GM12878 (cell line): ENCODE results near the gene PI4K2A. TPM values are rescaled to one million over a fixed set of nuclear protein-coding genes. Genes with fewer than 3 reads are reported as not detected.

Experiments used
- ATAC-seq: fragments of 200-7000 bp; cut with Tn5 transposase; 3 replicates; pipeline ENCODE4 v1.9.1; 2020; ENCODE audit warnings: mild to moderate bottlenecking, moderate library complexity
- BruUV-seq: library from RNA; stranded (reverse); fragments of 400-500 nt; replicated peaks from 2 replicates; lab custom pipeline; 2021; lab: Mats Ljungman, UMichigan
- CTCF ChIA-PET: fragments of 300-600 bp; sonication (Branson Sonifier 250); formaldehyde crosslinking; extraction: SDS; loops from one replicate; lab custom pipeline; 2021; ENCODE audit warnings: inconsistent platforms; lab: Yijun Ruan, JAX
- POLR2A ChIA-PET: fragments of 350-600 bp; formaldehyde crosslinking; extraction: SDS; loops from one replicate; lab custom pipeline; 2021; ENCODE audit warnings: inconsistent platforms; lab: Charles Lee
- RAD21 ChIA-PET: fragments of 300-600 bp; sonication (Branson Sonifier 250); formaldehyde crosslinking; loops from one replicate; lab custom pipeline; 2023; ENCODE audit warnings: antibody characterized with exemption; ENCODE audit not compliant: unreplicated experiment; lab: Charles Lee
- SMC1A ChIA-PET: fragments of 300-600 bp; sonication (Branson Sonifier 250); formaldehyde crosslinking; loops from one replicate; lab custom pipeline; 2023; ENCODE audit not compliant: unreplicated experiment, uncharacterized antibody; lab: Charles Lee
- DNase-seq: peaks from one replicate; pipeline ENCODE4 v3.0.0-alpha.2; 2011; ENCODE audit warnings: low read depth, low spot score
- FAIRE-seq: peaks from 3 replicates; lab custom pipeline; 2011; peaks lifted over from hg19 to GRCh38; lab: Jason Lieb, UNC
- H2AFZ ChIP-seq: 2 replicates; pipeline ENCODE4 v1.6.0; 2011; ENCODE audit warnings: low read depth, low read length, control low read depth; ENCODE audit not compliant: control insufficient read depth
- H3K27ac ChIP-seq: 2 replicates; pipeline ENCODE4 v1.5.1; 2011; ENCODE audit warnings: control low read depth; ENCODE audit not compliant: control insufficient read depth, insufficient read depth
- H3K27me3 ChIP-seq, 2 experiments: replicated peaks in 1 of 2; 2 replicates each; pipeline versions ENCODE4 v1.6.0 to v1.6.1; 2011; ENCODE audit warnings: low read length in 1 of 2; ENCODE audit not compliant: control insufficient read depth in 2 of 2, insufficient read depth in 2 of 2
- H3K36me3 ChIP-seq, 2 experiments: 2 replicates each; pipeline ENCODE4 v1.5.1; 2011; ENCODE audit warnings: low read length in 1 of 2; ENCODE audit not compliant: control insufficient read depth in 2 of 2, insufficient read depth in 2 of 2
- H3K4me1 ChIP-seq: 2 replicates; pipeline ENCODE4 v1.6.1; 2011; ENCODE audit warnings: mild to moderate bottlenecking, low read length, moderate library complexity, mixed read lengths; ENCODE audit not compliant: control insufficient read depth, insufficient read depth
- H3K4me2 ChIP-seq: 2 replicates; pipeline ENCODE4 v1.6.0; 2011; ENCODE audit warnings: control low read depth; ENCODE audit not compliant: control insufficient read depth, insufficient read depth
- H3K4me3 ChIP-seq: fragments of 200-600 bp; sonication (generic); 2 replicates; pipeline ENCODE4 v1.5.1; 2016
- H3K79me2 ChIP-seq: 2 replicates; pipeline ENCODE4 v1.6.0; 2011; ENCODE audit warnings: low read length; ENCODE audit not compliant: control insufficient read depth, insufficient read depth
- H3K9ac ChIP-seq: 2 replicates; pipeline ENCODE4 v1.8.0; 2011; ENCODE audit warnings: low read length, control low read depth, mixed read lengths; ENCODE audit not compliant: control insufficient read depth, insufficient read depth
- H3K9me3 ChIP-seq: replicated peaks from 3 replicates; pipeline ENCODE4 v1.5.1; 2011; ENCODE audit warnings: mild to moderate bottlenecking, low read length; ENCODE audit not compliant: control insufficient read depth, insufficient read depth
- H4K20me1 ChIP-seq: 2 replicates; pipeline ENCODE4 v1.6.0; 2011; ENCODE audit not compliant: control insufficient read depth, insufficient read depth
- BACH1 ChIP-seq: fragments of 450-650 bp; IDR thresholded peaks from 2 replicates; pipeline ENCODE4 v1.6.1; 2017; ENCODE audit warnings: mild to moderate bottlenecking, borderline replicate concordance
- BHLHE40 ChIP-seq, 2 experiments: fragments of 450-650 bp in 1 of 2; IDR thresholded peaks; 2 replicates each; pipeline ENCODE4 v1.6.1; 2011 to 2017; ENCODE audit warnings: low read depth in 2 of 2, borderline replicate concordance in 1 of 2, improper control_type of control experiment in 1 of 2, low read length in 1 of 2, mild to moderate bottlenecking in 1 of 2
- FOXM1 ChIP-seq: IDR thresholded peaks from 2 replicates; pipeline ENCODE4 v1.6.1; 2012; ENCODE audit warnings: low read depth, mild to moderate bottlenecking, inconsistent platforms, low read length, moderate library complexity
- GATAD2B ChIP-seq: fragments of 450-650 bp; conservative IDR thresholded peaks from 2 replicates; pipeline ENCODE4 v1.6.1; 2017; ENCODE audit warnings: low read depth, mild to moderate bottlenecking, moderate library complexity
- HDAC6 ChIP-seq: fragments of 200-600 bp; sonication (generic); IDR thresholded peaks from one replicate; pipeline ENCODE4 v1.8.0; 2017; ENCODE audit warnings: antibody characterized with exemption; ENCODE audit not compliant: unreplicated experiment
- HDGF ChIP-seq: fragments of 450-650 bp; IDR thresholded peaks from 2 replicates; pipeline ENCODE4 v1.6.1; 2016; ENCODE audit warnings: antibody characterized with exemption
- PAX8 ChIP-seq: fragments of 450-650 bp; IDR thresholded peaks from 2 replicates; pipeline ENCODE4 v1.6.1; 2017; ENCODE audit warnings: mild to moderate bottlenecking, moderate library complexity
- POLR2AphosphoS5 ChIP-seq: IDR thresholded peaks from 2 replicates; pipeline ENCODE4 v1.6.1; 2011; ENCODE audit warnings: mild to moderate bottlenecking, low read length, inconsistent platforms
- RBBP5 ChIP-seq: fragments of 200-600 bp; sonication (generic); conservative IDR thresholded peaks from 2 replicates; pipeline ENCODE4 v1.6.1; 2016
- RFX5 ChIP-seq: IDR thresholded peaks from 2 replicates; pipeline ENCODE4 v1.6.1; 2011; ENCODE audit warnings: low read depth, low read length, improper control_type of control experiment
- SMAD1 ChIP-seq: fragments of 450-650 bp; IDR thresholded peaks from 2 replicates; pipeline ENCODE4 v1.6.1; 2018; ENCODE audit warnings: mild to moderate bottlenecking, low read depth; ENCODE audit not compliant: partially characterized antibody
- SMARCA5 ChIP-seq: fragments of 450-650 bp; IDR thresholded peaks from 2 replicates; pipeline ENCODE4 v1.6.1; 2017; ENCODE audit warnings: mild to moderate bottlenecking
- SREBF1 ChIP-seq: IDR thresholded peaks from 2 replicates; pipeline ENCODE4 v1.6.1; 2012; ENCODE audit warnings: mild to moderate bottlenecking, low read length
- WGBS: methylation state at CpG from one replicate; pipeline ENCODE4 v1.1.6; 2016; ENCODE audit warnings: low lambda C conversion rate; ENCODE audit not compliant: insufficient replicate concordance, insufficient coverage; ENCODE audit errors: missing lambda C conversion rate; 5-methylcytosine and 5-hydroxymethylcytosine counted together
- in situ Hi-C: fragments of 300-500 bp; cut with MboI; formaldehyde crosslinking; loops from 9 replicates; pipeline ENCODE4 v1.14.3; 2018; ENCODE audit warnings: mixed read lengths
- intact Hi-C: fragments of 100-400 bp; cut with micrococcal nuclease; formaldehyde crosslinking; loops from one replicate; pipeline ENCODE4 v1.14.2; 2022; ENCODE audit not compliant: unreplicated experiment
- polyA plus RNA-seq, 11 experiments: library from polyadenylated mRNA; depleted of rRNA in 4 of 11; unstranded in 6 of 11; stranded (reverse) in 5 of 11; fragments of >200 nt; fragmentation: Nextera tagmentation in 4 of 11; fragmentation: Illumina TruSeq in 1 of 11; extraction: Ambion mirVana in 4 of 11; extraction: Trizol in 1 of 11; gene quantifications; 1 replicate in 1 of 11; 2 replicates in 10 of 11; pipeline versions ENCODE4 v1.2.1 to v1.2.3, GENCODE V29; 2011 to 2016; ENCODE audit warnings: inconsistent platforms in 2 of 11, missing spikeins in 2 of 11, low read depth in 1 of 11
- total RNA-seq, 4 experiments: library from RNA; depleted of rRNA in 3 of 4; stranded (reverse); fragments of >200 nt in 3 of 4; fragmentation: Illumina TruSeq in 1 of 4; extraction: Trizol in 1 of 4; gene quantifications; 2 replicates each; pipeline versions ENCODE4 v1.2.1 to v1.2.3, GENCODE V29; 2013 to 2021

The PI4K2A gene
- total and polyA plus RNA-seq, 10 of the 15 experiments (the other 5 are each of a cell fraction or from before 2014, with no cell fraction given), result 1.5 to 14.5 (median 10.0) TPM

- CTCF ChIA-PET, result interaction anchor here (3.9 to 14.9 kb wide), 2 partner anchors 11 to 13 kb away, joined by 24 to 416 read pairs; partner anchors contain the start of gene ZFYVE27
- H3K9ac ChIP-seq, result peak within 1 kb of the TSS; percentile 54; the same call in 1 of the 2 replicates
- no peaks in the 10 kb centered on the region for H3K79me2 ChIP-seq
- peaks cover 3% of the 10 kb centered on the region; the same call in 1 of the 2 replicates for H3K4me1 ChIP-seq
- TF ChIP-seq SMARCA5 (no peak), GATAD2B (no peak), HDAC6 (peak; percentile 46), HDGF (0 out of 2 replicates have a peak, but pooled peaks have one; percentile 32), SREBF1 (no peak)
- H3K36me3 ChIP-seq, result no peaks in the 10 kb centered on the region
- no peak for ATAC-seq
- RAD21 ChIA-PET, result no interaction called here
- FAIRE-seq, result no peak
- intact Hi-C loops (no loop called here), in situ Hi-C loops (no loop called here)
- POLR2A ChIA-PET, result interaction anchor here (2.3 kb wide), 1 partner anchor 27 kb away, joined by 6 read pairs; the partner anchor contains the start of gene AVPI1
- H3K4me2 ChIP-seq, result peak within 1 kb of the TSS; percentile 97
- H3K27me3 ChIP-seq, result peaks cover 0 to 2% of the 10 kb centered on the region in 2 experiments; a peak in 1 of 4 replicates
- BruUV-seq, result no TSS peak
- DNase-seq, result no peak
- H3K27ac ChIP-seq, result no peak within 1 kb of the TSS
- peak within 1 kb of the TSS; percentile 74 for H3K4me3 ChIP-seq
- peak within 1 kb of the TSS; percentile 96 for H2AFZ ChIP-seq
- SMC1A ChIA-PET, result interaction anchor here (1.1 kb wide), 1 partner anchor 26 kb away, joined by 3 read pairs; the partner anchor contains the start of gene AVPI1
- no peaks in the 10 kb centered on the region for H4K20me1 ChIP-seq
- H3K9me3 ChIP-seq, result no peaks in the 10 kb centered on the region
- WGBS, result 12% methylated on average over 19 of the region's 37 CpGs
Observed at GRCh38 chr10:97713339-97713825, 72.9 kb downstream of the PI4K2A start, which contains the start of gene MARVELD1. TSS of gene MARVELD1 (plus strand) at chr10:97713730. CDS start at chr10:97713877, 147 bp downstream.

- ChIA-PET POLR2A (interaction anchor here (2.3 kb wide), 1 partner anchor 27 kb away, joined by 6 read pairs; the partner anchor contains the start of gene AVPI1), CTCF (interaction anchor here (1.0 to 14.9 kb wide), 4 partner anchors 11 to 38 kb away, joined by 3 to 416 read pairs (median 14); partner anchors contain the start of gene ZFYVE27), RAD21 (no interaction called here), SMC1A (interaction anchor here (1.1 kb wide), 1 partner anchor 27 kb away, joined by 3 read pairs; the partner anchor contains the start of gene AVPI1)
- Histone ChIP-seq H3K4me3 (peak overlapping the region; percentile 74), H3K9ac (peak overlapping the region; percentile 54; the same call in 1 of the 2 replicates), H2AFZ (peak overlapping the region; percentile 96), H3K27me3 (peaks cover 0 to 2% of the 10 kb centered on the region in 2 experiments; a peak in 1 of 4 replicates), H3K79me2 (no peaks in the 10 kb centered on the region), H3K4me2 (peak overlapping the region; percentile 97), H3K9me3 (no peaks in the 10 kb centered on the region), H3K4me1 (peaks cover 3% of the 10 kb centered on the region; the same call in 1 of the 2 replicates), H4K20me1 (no peaks in the 10 kb centered on the region), H3K27ac (no peak overlapping the region), H3K36me3 (no peaks in the 10 kb centered on the region)
- 2% methylated on average over 54 of the region's 69 CpGs for WGBS
- BruUV-seq, result no TSS peak
- FAIRE-seq (no peak), ATAC-seq (peak; percentile 87), DNase-seq (no peak)
- intact Hi-C loops (no loop called here), in situ Hi-C loops (no loop called here)
- no peak for TF ChIP-seq RBBP5
- TF ChIP-seq SMAD1, result no peak
- TF ChIP-seq POLR2AphosphoS5, result peak; percentile 41; the same call in 1 of the 2 replicates
- peak; percentile 41; the same call in 1 of the 2 replicates for TF ChIP-seq BACH1
- TF ChIP-seq FOXM1, result no peak
- TF ChIP-seq BHLHE40 (IDR thresholded peaks at IDR 0.05; ENCODE audit: borderline replicate concordance in 1 of 2, low read depth in 2 of 2, low read length in 1 of 2), result peak; percentile 39 to 83; a peak in 3 of 4 replicates
- no peak for TF ChIP-seq RFX5
- TF ChIP-seq PAX8, result no peak
Observed at GRCh38 chr10:97713826-97714400, 73.4 kb downstream of the PI4K2A start.
